GM19452 (cell line): ENCODE measurements around the gene BMERB1.
"Not testable (repeated sequence)": the region's sequence is repeated elsewhere in the genome, so short reads cannot be mapped to it uniquely, and the experiment has no call there.

ENCODE experiments used
- ATAC-seq: cut with Tn5 transposase; IDR thresholded peaks from one replicate; pipeline ENCODE4 v1.9.1; 2021; ENCODE audit not compliant: unreplicated experiment

BMERB1 gene

GRCh38 chr16:15519790-15520189 lies 85.4 kb downstream of the BMERB1 start:
- no peak for ATAC-seq

GRCh38 chr16:15521390-15521757 lies 87.0 kb downstream of the BMERB1 start:
- ATAC-seq: no peak

- ATAC-seq: no peak
These were observed 87.5 kb downstream of the BMERB1 start for GRCh38 chr16:15521758-15522509.

- no peak for ATAC-seq
These were observed 88.7 kb downstream of the BMERB1 start for GRCh38 chr16:15523092-15523541.

GRCh38 chr16:15523939-15524338 lies 89.6 kb downstream of the BMERB1 start:
- no peak for ATAC-seq

- ATAC-seq: no peak
These were observed 90.6 kb downstream of the BMERB1 start for GRCh38 chr16:15524966-15525365.

- ATAC-seq: no peak
These were observed 91.7 kb downstream of the BMERB1 start for GRCh38 chr16:15526097-15526496.

- no peak for ATAC-seq
These were observed 92.3 kb downstream of the BMERB1 start for GRCh38 chr16:15526731-15527130.

GRCh38 chr16:15529673-15530072 lies 95.3 kb downstream of the BMERB1 start:
- ATAC-seq: no peak

- no peak for ATAC-seq
These were observed 95.7 kb downstream of the BMERB1 start for GRCh38 chr16:15530085-15530484.

- ATAC-seq: no peak
These were observed 98.4 kb downstream of the BMERB1 start for GRCh38 chr16:15532825-15533224.

- ATAC-seq: no peak
These were observed 99.0 kb downstream of the BMERB1 start for GRCh38 chr16:15533386-15533785.

- ATAC-seq: no peak
These were observed 101.4 kb downstream of the BMERB1 start for GRCh38 chr16:15535772-15536171.

- ATAC-seq: no peak
These were observed 102.5 kb downstream of the BMERB1 start for GRCh38 chr16:15536843-15537242.

- ATAC-seq: no peak
These were observed 104.1 kb downstream of the BMERB1 start for GRCh38 chr16:15538507-15538906.

GRCh38 chr16:15539197-15539596 lies 104.8 kb downstream of the BMERB1 start:
- ATAC-seq: no peak

GRCh38 chr16:15542261-15542660 lies 107.9 kb downstream of the BMERB1 start:
- ATAC-seq: no peak

- ATAC-seq: no peak
These were observed 108.5 kb downstream of the BMERB1 start for GRCh38 chr16:15542734-15543347.

- ATAC-seq: no peak
These were observed 110.0 kb downstream of the BMERB1 start for GRCh38 chr16:15544405-15544804.

- ATAC-seq: no peak
These were observed 111.2 kb downstream of the BMERB1 start for GRCh38 chr16:15545544-15545943.

GRCh38 chr16:15547072-15547767 lies 112.8 kb downstream of the BMERB1 start:
- not testable (repeated sequence) for ATAC-seq

GRCh38 chr16:15547768-15548096 lies 113.3 kb downstream of the BMERB1 start:
- ATAC-seq: no peak
